ENCODE results near the gene INTS4. TPM values are rescaled to one million over a fixed set of nuclear protein-coding genes. Genes with fewer than 3 reads are reported as not detected.
A peak's percentile ranks its signal among the peaks of the same experiment; 100 is the strongest.

Gene INTS4
- total and polyA plus RNA-seq, 10 of the 15 experiments (the other 5 are each of a cell fraction or from before 2014, with no cell fraction given) = 20.2 to 50.5 (median 40.0) TPM

- no peak for TF ChIP-seq SMC3 (IDR thresholded peaks at IDR 0.05; ENCODE audit: borderline replicate concordance, low read length)
- peak; percentile 60 for TF ChIP-seq HCFC1 (IDR thresholded peaks at IDR 0.05; ENCODE audit: low read length)
- peak; percentile 14; the same call in 1 of the 2 replicates for TF ChIP-seq TCF12 (IDR thresholded peaks at IDR 0.05; ENCODE audit: low read depth, low read length)
- TF ChIP-seq TAF1 (IDR thresholded peaks at IDR 0.05; ENCODE audit: borderline replicate concordance, low read depth, low read length) = peak; percentile 86
- TF ChIP-seq RELA (IDR thresholded peaks at IDR 0.05; ENCODE audit: borderline replicate concordance, partially characterized antibody) = no peak
- no peak for TF ChIP-seq RAD51 (IDR thresholded peaks at IDR 0.05)
- peak; percentile 77 for TF ChIP-seq SREBF1 (IDR thresholded peaks at IDR 0.05; ENCODE audit: low read length)
- TF ChIP-seq KDM1A (IDR thresholded peaks at IDR 0.05; ENCODE audit: borderline replicate concordance) = no peak
- TF ChIP-seq, protein P1, sequence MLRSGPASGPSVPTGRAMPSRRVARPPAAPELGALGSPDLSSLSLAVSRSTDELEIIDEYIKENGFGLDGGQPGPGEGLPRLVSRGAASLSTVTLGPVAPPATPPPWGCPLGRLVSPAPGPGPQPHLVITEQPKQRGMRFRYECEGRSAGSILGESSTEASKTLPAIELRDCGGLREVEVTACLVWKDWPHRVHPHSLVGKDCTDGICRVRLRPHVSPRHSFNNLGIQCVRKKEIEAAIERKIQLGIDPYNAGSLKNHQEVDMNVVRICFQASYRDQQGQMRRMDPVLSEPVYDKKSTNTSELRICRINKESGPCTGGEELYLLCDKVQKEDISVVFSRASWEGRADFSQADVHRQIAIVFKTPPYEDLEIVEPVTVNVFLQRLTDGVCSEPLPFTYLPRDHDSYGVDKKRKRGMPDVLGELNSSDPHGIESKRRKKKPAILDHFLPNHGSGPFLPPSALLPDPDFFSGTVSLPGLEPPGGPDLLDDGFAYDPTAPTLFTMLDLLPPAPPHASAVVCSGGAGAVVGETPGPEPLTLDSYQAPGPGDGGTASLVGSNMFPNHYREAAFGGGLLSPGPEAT (IDR thresholded peaks at IDR 0.05; ENCODE audit: low read depth) = peak; percentile 96; the same call in 1 of the 2 replicates
- TF ChIP-seq E2F4 (IDR thresholded peaks at IDR 0.05; ENCODE audit: low read depth, low read length) = no peak
- no peak for TF ChIP-seq ZNF217 (IDR thresholded peaks at IDR 0.05)
- no peak for TF ChIP-seq MYC (IDR thresholded peaks at IDR 0.05; ENCODE audit: insufficient read depth, insufficient read length, insufficient replicate concordance, low read length, severe bottlenecking)
- TF ChIP-seq CREB1 (IDR thresholded peaks at IDR 0.05; ENCODE audit: low read depth) = peak; percentile 76
- peak; percentile 9 to 77; a peak in 2 of 4 replicates for TF ChIP-seq BHLHE40 (IDR thresholded peaks at IDR 0.05; ENCODE audit: borderline replicate concordance in 1 of 2, low read depth in 2 of 2, low read length in 1 of 2)
- no peak for TF ChIP-seq KLF5 (IDR thresholded peaks at IDR 0.05; ENCODE audit: partially characterized antibody)
- peak; percentile 87 for TF ChIP-seq POLR2AphosphoS5 (IDR thresholded peaks at IDR 0.05; ENCODE audit: low read length)
- TF ChIP-seq, protein P2, sequence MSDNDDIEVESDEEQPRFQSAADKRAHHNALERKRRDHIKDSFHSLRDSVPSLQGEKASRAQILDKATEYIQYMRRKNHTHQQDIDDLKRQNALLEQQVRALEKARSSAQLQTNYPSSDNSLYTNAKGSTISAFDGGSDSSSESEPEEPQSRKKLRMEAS (IDR thresholded peaks at IDR 0.05; ENCODE audit: low read depth, low read length) = peak; percentile 43; the same call in 1 of the 2 replicates
- no peak for TF ChIP-seq CUX1 (IDR thresholded peaks at IDR 0.05; ENCODE audit: insufficient replicate concordance, low read depth, low read length)
- no peak; the same call in 1 of the 2 replicates for TF ChIP-seq CBFB (IDR thresholded peaks at IDR 0.05; ENCODE audit: low read depth)
- TF ChIP-seq, protein P3, sequence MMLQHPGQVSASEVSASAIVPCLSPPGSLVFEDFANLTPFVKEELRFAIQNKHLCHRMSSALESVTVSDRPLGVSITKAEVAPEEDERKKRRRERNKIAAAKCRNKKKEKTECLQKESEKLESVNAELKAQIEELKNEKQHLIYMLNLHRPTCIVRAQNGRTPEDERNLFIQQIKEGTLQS (IDR thresholded peaks at IDR 0.05; ENCODE audit: borderline replicate concordance, extremely low read depth, low read depth, low read length) = no peak
- TF ChIP-seq GATAD2B (conservative IDR thresholded peaks at IDR 0.05; ENCODE audit: low read depth) = no peak
These were observed at the start of gene INTS4 (continued) for GRCh38 chr11:77994434-77995362.

All from GM12878 (cell line).